ENCODE measurements around the gene KIFC1. TPM values are rescaled to one million over a fixed set of nuclear protein-coding genes. Genes with fewer than 3 reads are reported as not detected.

KIFC1 gene
- total RNA-seq, 1 experiment from 2014 or later, result 81.8 TPM

DNA sequence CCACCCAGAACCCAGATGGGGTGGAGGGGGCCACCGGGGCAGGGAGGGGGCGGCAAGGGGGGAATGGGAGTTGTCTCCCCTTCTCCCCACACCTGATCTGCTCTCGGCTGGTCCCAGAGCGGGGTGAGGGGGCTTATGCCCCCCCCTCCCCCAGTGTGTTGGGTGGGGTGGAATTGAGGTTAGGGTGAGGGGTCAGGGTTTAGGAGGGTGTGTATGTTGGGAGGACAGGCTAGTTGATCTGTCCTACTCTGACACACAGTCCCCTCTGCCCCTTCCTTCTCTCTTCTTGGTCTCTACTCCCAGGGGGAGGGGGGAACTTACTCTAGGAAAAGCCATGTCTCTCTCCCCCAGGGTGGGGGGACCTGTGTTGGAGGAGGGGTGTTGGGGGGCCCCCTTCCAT lies 60.9 kb downstream of the KIFC1 start:
- Histone ChIP-seq H3K4me1 (ENCODE audit: control insufficient read depth, insufficient read depth, low read length) (peaks cover 7% of the 10 kb centered on the region; the same call in 1 of the 2 replicates), H3K27me3 (ENCODE audit: control insufficient read depth, insufficient read depth, low read length) (no peaks in the 10 kb centered on the region), H3K4me3 (ENCODE audit: low read depth in 2 of 2, low read length in 2 of 2) (no peak overlapping the region), H3K9me3 (ENCODE audit: control insufficient read depth, insufficient read depth, low read depth, low read length) (no peaks in the 10 kb centered on the region), H3K27ac (ENCODE audit: low read length) (no peak overlapping the region), H3K36me3 (ENCODE audit: control insufficient read depth, insufficient read depth, low read length) (no peaks in the 10 kb centered on the region)
- TF ChIP-seq TCF7L2 (IDR thresholded peaks at IDR 0.05; ENCODE audit: low read depth, low read length) (no peak), SIN3A (IDR thresholded peaks at IDR 0.05; ENCODE audit: borderline replicate concordance, insufficient read depth, low read depth, low read length) (no peak), POLR2AphosphoS5 (IDR thresholded peaks at IDR 0.05; ENCODE audit: low read depth, low read length) (no peak; the same call in 1 of the 2 replicates)
- TF ChIP-seq, protein P1, sequence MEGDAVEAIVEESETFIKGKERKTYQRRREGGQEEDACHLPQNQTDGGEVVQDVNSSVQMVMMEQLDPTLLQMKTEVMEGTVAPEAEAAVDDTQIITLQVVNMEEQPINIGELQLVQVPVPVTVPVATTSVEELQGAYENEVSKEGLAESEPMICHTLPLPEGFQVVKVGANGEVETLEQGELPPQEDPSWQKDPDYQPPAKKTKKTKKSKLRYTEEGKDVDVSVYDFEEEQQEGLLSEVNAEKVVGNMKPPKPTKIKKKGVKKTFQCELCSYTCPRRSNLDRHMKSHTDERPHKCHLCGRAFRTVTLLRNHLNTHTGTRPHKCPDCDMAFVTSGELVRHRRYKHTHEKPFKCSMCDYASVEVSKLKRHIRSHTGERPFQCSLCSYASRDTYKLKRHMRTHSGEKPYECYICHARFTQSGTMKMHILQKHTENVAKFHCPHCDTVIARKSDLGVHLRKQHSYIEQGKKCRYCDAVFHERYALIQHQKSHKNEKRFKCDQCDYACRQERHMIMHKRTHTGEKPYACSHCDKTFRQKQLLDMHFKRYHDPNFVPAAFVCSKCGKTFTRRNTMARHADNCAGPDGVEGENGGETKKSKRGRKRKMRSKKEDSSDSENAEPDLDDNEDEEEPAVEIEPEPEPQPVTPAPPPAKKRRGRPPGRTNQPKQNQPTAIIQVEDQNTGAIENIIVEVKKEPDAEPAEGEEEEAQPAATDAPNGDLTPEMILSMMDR (IDR thresholded peaks at IDR 0.05), result no peak
- TF ChIP-seq, protein P2, sequence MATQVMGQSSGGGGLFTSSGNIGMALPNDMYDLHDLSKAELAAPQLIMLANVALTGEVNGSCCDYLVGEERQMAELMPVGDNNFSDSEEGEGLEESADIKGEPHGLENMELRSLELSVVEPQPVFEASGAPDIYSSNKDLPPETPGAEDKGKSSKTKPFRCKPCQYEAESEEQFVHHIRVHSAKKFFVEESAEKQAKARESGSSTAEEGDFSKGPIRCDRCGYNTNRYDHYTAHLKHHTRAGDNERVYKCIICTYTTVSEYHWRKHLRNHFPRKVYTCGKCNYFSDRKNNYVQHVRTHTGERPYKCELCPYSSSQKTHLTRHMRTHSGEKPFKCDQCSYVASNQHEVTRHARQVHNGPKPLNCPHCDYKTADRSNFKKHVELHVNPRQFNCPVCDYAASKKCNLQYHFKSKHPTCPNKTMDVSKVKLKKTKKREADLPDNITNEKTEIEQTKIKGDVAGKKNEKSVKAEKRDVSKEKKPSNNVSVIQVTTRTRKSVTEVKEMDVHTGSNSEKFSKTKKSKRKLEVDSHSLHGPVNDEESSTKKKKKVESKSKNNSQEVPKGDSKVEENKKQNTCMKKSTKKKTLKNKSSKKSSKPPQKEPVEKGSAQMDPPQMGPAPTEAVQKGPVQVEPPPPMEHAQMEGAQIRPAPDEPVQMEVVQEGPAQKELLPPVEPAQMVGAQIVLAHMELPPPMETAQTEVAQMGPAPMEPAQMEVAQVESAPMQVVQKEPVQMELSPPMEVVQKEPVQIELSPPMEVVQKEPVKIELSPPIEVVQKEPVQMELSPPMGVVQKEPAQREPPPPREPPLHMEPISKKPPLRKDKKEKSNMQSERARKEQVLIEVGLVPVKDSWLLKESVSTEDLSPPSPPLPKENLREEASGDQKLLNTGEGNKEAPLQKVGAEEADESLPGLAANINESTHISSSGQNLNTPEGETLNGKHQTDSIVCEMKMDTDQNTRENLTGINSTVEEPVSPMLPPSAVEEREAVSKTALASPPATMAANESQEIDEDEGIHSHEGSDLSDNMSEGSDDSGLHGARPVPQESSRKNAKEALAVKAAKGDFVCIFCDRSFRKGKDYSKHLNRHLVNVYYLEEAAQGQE (IDR thresholded peaks at IDR 0.05; ENCODE audit: insufficient read depth in 1 of 2, low read depth in 2 of 2, low read length in 1 of 2), result no peak
- DNase-seq (ENCODE audit: low read depth, low spot score) (no peak), ATAC-seq (no peak)
- no TSS peak for BruUV-seq (replicated peaks)
- in situ Hi-C loops (cut with HindIII; ENCODE audit: low pct_unique_long_range_greater_than_20kb, low sequenced_read_pairs) (no loop called here), intact Hi-C loops (cut with micrococcal nuclease; ENCODE audit: unreplicated experiment) (loop anchor here (10.0 kb wide), 1 partner anchor 122 kb away; no protein-coding TSS in a partner anchor)
- ChIA-PET POLR2A (no interaction called here), CTCF (interaction anchor here (0.6 kb wide), 1 partner anchor 13 kb away, joined by 3 read pairs; no protein-coding TSS in a partner anchor)

DNA sequence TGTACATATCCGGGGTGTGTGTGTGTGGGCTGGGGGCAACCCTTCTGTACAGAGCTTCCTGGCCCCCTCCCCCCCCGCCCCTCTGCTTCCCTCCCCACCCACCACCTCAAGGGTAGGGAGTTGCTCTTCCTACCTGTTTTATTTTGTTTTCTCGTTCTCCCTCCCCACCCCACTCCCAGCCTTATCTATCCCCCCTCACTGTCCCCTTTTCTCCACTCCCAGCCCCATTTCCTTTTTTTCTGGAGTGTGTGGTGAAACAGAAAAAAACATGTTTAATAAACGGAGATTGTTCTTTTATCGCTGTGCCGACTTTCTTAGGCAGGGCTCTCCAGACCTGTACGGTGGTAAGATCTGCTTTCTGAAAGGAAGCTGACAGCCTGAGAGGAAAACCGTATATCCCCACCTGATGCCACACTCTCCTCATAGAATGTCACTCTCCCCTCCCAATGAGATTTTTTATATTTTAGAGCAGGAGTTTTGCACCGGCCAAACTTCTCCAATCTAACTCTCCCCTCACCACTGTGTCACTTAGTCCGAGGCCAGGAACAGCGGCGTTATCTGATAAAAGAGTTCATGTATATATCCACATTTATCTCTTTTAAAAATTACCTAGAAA lies 61.9 kb downstream of the KIFC1 start:
- DNase-seq (ENCODE audit: low read depth, low spot score), result no peak
- Histone ChIP-seq H3K27ac (ENCODE audit: low read length) (peak overlapping the region; percentile 97), H3K4me1 (ENCODE audit: control insufficient read depth, insufficient read depth, low read length) (peaks cover 7% of the 10 kb centered on the region; the same call in 1 of the 2 replicates), H3K9me3 (ENCODE audit: control insufficient read depth, insufficient read depth, low read depth, low read length) (no peaks in the 10 kb centered on the region), H3K27me3 (ENCODE audit: control insufficient read depth, insufficient read depth, low read length) (no peaks in the 10 kb centered on the region), H3K36me3 (ENCODE audit: control insufficient read depth, insufficient read depth, low read length) (no peaks in the 10 kb centered on the region), H3K4me3 (ENCODE audit: low read depth in 2 of 2, low read length in 2 of 2) (peak overlapping the region; percentile 78 to 97)
- no peak for ATAC-seq
- TF ChIP-seq, protein P1 (IDR thresholded peaks at IDR 0.05), result no peak
- no peak for TF ChIP-seq POLR2AphosphoS5 (IDR thresholded peaks at IDR 0.05; ENCODE audit: low read depth, low read length)
- no peak for TF ChIP-seq SIN3A (IDR thresholded peaks at IDR 0.05; ENCODE audit: borderline replicate concordance, insufficient read depth, low read depth, low read length)
- TF ChIP-seq, protein P2 (IDR thresholded peaks at IDR 0.05; ENCODE audit: insufficient read depth in 1 of 2, low read depth in 2 of 2, low read length in 1 of 2), result no peak
- TF ChIP-seq TCF7L2 (IDR thresholded peaks at IDR 0.05; ENCODE audit: low read depth, low read length), result no peak
- POLR2A ChIA-PET, result interaction anchor here (0.5 kb wide), 1 partner anchor 1801 kb away, joined by 8 read pairs; no protein-coding TSS in a partner anchor
- CTCF ChIA-PET, result interaction anchor here (0.5 kb wide), 1 partner anchor 97 kb away, joined by 3 read pairs; no protein-coding TSS in a partner anchor
- in situ Hi-C loops (cut with HindIII; ENCODE audit: low pct_unique_long_range_greater_than_20kb, low sequenced_read_pairs), result no loop called here
- BruUV-seq (replicated peaks), result no TSS peak
- intact Hi-C loops (cut with micrococcal nuclease; ENCODE audit: unreplicated experiment), result loop anchor here (10.0 kb wide), 1 partner anchor 121 kb away; no protein-coding TSS in a partner anchor
